ENCODE measurements around the gene POLD1. TPM values are rescaled to one million over a fixed set of nuclear protein-coding genes. Genes with fewer than 3 reads are reported as not detected.
"Not testable (repeated sequence)": the region's sequence is repeated elsewhere in the genome, so short reads cannot be mapped to it uniquely, and the experiment has no call there.

Gene POLD1
- total RNA-seq, 1 donor from 2014 or later, result 91.8 TPM

GRCh38 chr19:50384685-50385535 lies 763 bp downstream of the POLD1 start:
- no peaks in the 10 kb centered on the region for H3K27me3 Mint-ChIP-seq
- peaks cover 23% of the 10 kb centered on the region for H3K4me1 Mint-ChIP-seq (ENCODE audit: unreplicated experiment)
- no peaks in the 10 kb centered on the region for H3K9me3 Mint-ChIP-seq
- H3K27ac Mint-ChIP-seq, result peak overlapping the region; percentile 97
- peaks cover 4% of the 10 kb centered on the region for H3K36me3 Mint-ChIP-seq
- H3K4me3 Mint-ChIP-seq, result peak overlapping the region; percentile 98
- no peak for DNase-seq (ENCODE audit: extremely low spot score, unreplicated experiment)
- no peak for TF ChIP-seq CTCF (conservative IDR thresholded peaks at IDR 0.05)

GRCh38 chr19:50387176-50387867 lies 3.2 kb downstream of the POLD1 start:
- Mint-ChIP-seq H3K4me3 (peak overlapping the region; percentile 65), H3K9me3 (no peaks in the 10 kb centered on the region), H3K4me1 (ENCODE audit: unreplicated experiment) (peaks cover 23% of the 10 kb centered on the region), H3K36me3 (peaks cover 10% of the 10 kb centered on the region), H3K27ac (peak overlapping the region; percentile 66), H3K27me3 (no peaks in the 10 kb centered on the region)
- no peak for TF ChIP-seq CTCF (conservative IDR thresholded peaks at IDR 0.05)
- no peak for DNase-seq (ENCODE audit: extremely low spot score, unreplicated experiment)

- H3K9me3 Mint-ChIP-seq, result no peaks in the 10 kb centered on the region
- no peak for TF ChIP-seq CTCF (conservative IDR thresholded peaks at IDR 0.05)
- H3K27me3 Mint-ChIP-seq, result no peaks in the 10 kb centered on the region
- peaks cover 23% of the 10 kb centered on the region for H3K4me1 Mint-ChIP-seq (ENCODE audit: unreplicated experiment)
- DNase-seq (ENCODE audit: extremely low spot score, unreplicated experiment), result no peak
- H3K27ac Mint-ChIP-seq, result peak overlapping the region; percentile 66
- H3K36me3 Mint-ChIP-seq, result peaks cover 12% of the 10 kb centered on the region
- peak overlapping the region; percentile 65 for H3K4me3 Mint-ChIP-seq
Measured at GRCh38 chr19:50387868-50388245, 3.7 kb downstream of the POLD1 start.

GRCh38 chr19:50390295-50390694 lies 6.1 kb downstream of the POLD1 start:
- DNase-seq (ENCODE audit: extremely low spot score, unreplicated experiment); H3K4me1 Mint-ChIP-seq (ENCODE audit: unreplicated experiment); H3K27me3 Mint-ChIP-seq; H3K4me3 Mint-ChIP-seq; H3K27ac Mint-ChIP-seq; H3K9me3 Mint-ChIP-seq: not testable (repeated sequence)
- peaks cover 23% of the 10 kb centered on the region for H3K36me3 Mint-ChIP-seq

GRCh38 chr19:50390952-50391351 lies 6.8 kb downstream of the POLD1 start:
- H3K4me1 Mint-ChIP-seq (ENCODE audit: unreplicated experiment); H3K27me3 Mint-ChIP-seq; H3K27ac Mint-ChIP-seq; H3K9me3 Mint-ChIP-seq; H3K4me3 Mint-ChIP-seq; DNase-seq (ENCODE audit: extremely low spot score, unreplicated experiment): not testable (repeated sequence)
- H3K36me3 Mint-ChIP-seq, result peaks cover 27% of the 10 kb centered on the region

- Mint-ChIP-seq H3K9me3 (no peaks in the 10 kb centered on the region), H3K27me3 (no peaks in the 10 kb centered on the region), H3K4me1 (ENCODE audit: unreplicated experiment) (peaks cover 3% of the 10 kb centered on the region), H3K36me3 (peaks cover 26% of the 10 kb centered on the region), H3K27ac (no peak overlapping the region), H3K4me3 (no peak overlapping the region)
- no peak for DNase-seq (ENCODE audit: extremely low spot score, unreplicated experiment)
- TF ChIP-seq CTCF (conservative IDR thresholded peaks at IDR 0.05), result no peak
Measured at GRCh38 chr19:50392759-50393158, 8.6 kb downstream of the POLD1 start.
